GM13977 (cell line): ENCODE results near the gene PLD4.
"Not testable (repeated sequence)": the region's sequence is repeated elsewhere in the genome, so short reads cannot be mapped to it uniquely, and the experiment has no call there.

Experiments
- DNase-seq: peaks from one replicate; pipeline ENCODE4 v3.0.0; 2012; ENCODE audit warnings: low spot score
- in situ Hi-C: fragments of 300-500 bp; cut with MboI; formaldehyde crosslinking; loops from one replicate; pipeline ENCODE4 v1.12.0; 2022; ENCODE audit warnings: low sequenced_read_pairs, low pct_unique_long_range_greater_than_20kb, mixed read lengths, inconsistent platforms; ENCODE audit not compliant: unreplicated experiment
- TF ChIP-seq, protein P1 (sequence below): IDR thresholded peaks from 2 replicates; pipeline ENCODE4 v1.5.1; 2012; ENCODE audit warnings: mild to moderate bottlenecking, control low read depth; ENCODE audit not compliant: insufficient read depth; ENCODE audit errors: extremely low read depth, missing control alignments

The PLD4 gene

GRCh38 chr14:104948736-104949031, 24.0 kb downstream of the PLD4 start:
- in situ Hi-C loops, result no loop called here
- no peak for DNase-seq
- TF ChIP-seq, protein P1, sequence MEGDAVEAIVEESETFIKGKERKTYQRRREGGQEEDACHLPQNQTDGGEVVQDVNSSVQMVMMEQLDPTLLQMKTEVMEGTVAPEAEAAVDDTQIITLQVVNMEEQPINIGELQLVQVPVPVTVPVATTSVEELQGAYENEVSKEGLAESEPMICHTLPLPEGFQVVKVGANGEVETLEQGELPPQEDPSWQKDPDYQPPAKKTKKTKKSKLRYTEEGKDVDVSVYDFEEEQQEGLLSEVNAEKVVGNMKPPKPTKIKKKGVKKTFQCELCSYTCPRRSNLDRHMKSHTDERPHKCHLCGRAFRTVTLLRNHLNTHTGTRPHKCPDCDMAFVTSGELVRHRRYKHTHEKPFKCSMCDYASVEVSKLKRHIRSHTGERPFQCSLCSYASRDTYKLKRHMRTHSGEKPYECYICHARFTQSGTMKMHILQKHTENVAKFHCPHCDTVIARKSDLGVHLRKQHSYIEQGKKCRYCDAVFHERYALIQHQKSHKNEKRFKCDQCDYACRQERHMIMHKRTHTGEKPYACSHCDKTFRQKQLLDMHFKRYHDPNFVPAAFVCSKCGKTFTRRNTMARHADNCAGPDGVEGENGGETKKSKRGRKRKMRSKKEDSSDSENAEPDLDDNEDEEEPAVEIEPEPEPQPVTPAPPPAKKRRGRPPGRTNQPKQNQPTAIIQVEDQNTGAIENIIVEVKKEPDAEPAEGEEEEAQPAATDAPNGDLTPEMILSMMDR, result no peak

DNA sequence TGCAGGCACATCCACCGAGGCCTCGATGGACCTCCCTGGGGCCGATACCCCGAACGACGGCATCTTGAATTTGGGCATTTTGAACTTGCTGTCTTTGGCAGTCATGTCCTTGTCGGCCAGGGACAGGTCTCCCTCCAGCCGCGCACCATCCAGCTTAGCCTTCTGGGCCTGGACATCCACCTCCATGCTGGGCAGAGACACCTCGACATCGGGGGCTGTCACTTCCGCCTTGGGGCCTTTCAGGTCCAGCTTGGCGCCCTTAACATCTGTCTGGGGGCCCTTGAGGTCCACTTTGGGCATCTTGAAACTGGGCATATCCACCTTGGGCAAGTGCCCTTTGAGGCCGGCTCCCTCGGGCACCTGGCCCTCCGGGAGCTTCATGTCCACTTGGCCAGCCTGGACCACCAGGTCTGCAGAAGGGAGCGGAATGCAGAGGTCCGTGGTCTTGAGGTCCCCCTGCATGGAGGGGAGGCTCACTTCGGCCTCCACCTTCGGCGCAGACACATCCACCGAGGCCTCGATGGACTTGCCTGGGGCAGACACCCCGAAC, 24.8 kb downstream of the PLD4 start:
- in situ Hi-C loops, DNase-seq: not testable (repeated sequence)

GRCh38 chr14:104950021-104950420, 25.3 kb downstream of the PLD4 start:
- DNase-seq, result no peak
- TF ChIP-seq, protein P1, result no peak
- in situ Hi-C loops, result no loop called here

- in situ Hi-C loops, DNase-seq: not testable (repeated sequence)
Observed at GRCh38 chr14:104950701-104951100, 26.0 kb downstream of the PLD4 start.

- in situ Hi-C loops, result not testable (repeated sequence)
Observed at GRCh38 chr14:104951863-104952657, 27.4 kb downstream of the PLD4 start.

GRCh38 chr14:104953097-104953496, 28.4 kb downstream of the PLD4 start:
- TF ChIP-seq, protein P1, result no peak
- no peak for DNase-seq
- in situ Hi-C loops, result no loop called here

More at GRCh38 chr14:104951863-104952657, 27.4 kb downstream of the PLD4 start:
- DNase-seq, result not testable (repeated sequence)

DNA sequence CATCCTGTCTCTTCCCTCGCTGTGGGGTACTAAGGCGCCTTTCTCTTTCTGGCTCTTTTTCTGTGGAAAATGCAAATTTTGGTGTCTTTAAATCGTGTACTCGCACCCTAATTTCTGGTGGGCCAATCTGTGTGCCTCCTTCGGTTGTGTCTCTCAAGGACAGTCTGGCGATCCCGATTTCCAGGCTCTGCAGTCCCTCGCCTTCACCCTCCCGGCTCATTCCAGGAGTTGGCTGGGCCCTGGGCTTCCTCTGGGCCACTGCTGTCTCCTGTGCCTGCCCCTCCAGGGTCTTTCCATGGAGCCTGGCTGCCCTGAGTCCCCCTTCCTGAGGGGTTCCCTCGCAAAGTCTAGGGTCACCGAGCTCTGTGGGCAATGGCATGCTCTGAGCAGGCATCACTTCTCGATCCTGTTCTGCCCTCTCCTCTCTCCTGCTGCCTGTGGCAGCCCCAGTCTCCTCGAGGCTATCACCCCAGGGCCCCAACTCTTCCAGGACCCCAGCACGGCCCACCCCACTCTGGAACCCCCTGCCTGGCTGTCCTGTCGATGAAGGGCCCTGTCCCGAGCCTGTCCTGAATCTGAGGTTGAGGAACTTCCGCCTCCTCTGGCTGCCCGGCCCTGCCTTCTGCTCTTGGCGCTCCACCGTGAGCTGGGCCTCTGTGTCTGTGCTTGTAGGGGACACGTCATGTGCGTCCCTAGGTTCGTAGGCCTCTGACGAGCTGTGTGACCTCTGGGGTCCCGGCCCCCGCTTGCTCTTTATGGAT, 29.4 kb downstream of the PLD4 start:
- TF ChIP-seq, protein P1, result no peak
- in situ Hi-C loops, result no loop called here
- DNase-seq, result no peak

DNA sequence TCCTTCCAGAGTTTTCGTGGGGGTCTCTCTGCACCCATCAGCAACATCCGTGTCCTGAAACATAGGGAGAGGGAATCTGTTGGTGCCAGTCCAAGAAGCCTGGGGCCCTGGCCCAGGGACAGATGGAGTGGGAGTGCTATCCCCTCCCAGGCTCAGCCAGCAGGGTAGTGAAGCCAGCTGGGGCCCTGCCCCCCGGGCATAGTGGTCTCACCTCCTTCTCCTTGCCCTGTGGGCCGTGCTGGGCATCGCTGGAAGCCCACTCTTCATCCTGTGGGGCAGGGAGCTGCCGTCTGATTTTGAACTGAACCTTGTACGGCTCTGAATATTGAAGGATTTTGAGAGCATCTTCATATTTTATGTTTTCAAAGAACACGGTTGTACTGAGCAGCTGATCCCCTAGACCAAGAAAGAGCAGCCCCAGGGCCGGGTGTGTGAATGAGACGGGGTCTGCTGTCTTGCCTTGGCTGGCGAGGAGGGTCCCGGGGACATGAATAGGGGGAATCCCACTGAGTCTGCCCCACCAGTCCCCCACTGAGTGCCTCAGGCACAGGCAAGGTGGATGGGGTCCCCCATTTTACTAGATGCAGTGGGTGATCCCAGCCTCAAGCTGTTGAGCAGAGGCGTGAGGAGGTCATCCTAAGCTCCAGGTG, 30.2 kb downstream of the PLD4 start:
- TF ChIP-seq, protein P1, result no peak
- no peak for DNase-seq
- in situ Hi-C loops, result no loop called here
